Germinal center (tissue), 1 donor: ENCODE results near the gene ABHD4.
A peak's percentile ranks its signal among the peaks of the same experiment; 100 is the strongest.
"Not testable (repeated sequence)": the region's sequence is repeated elsewhere in the genome, so short reads cannot be mapped to it uniquely, and the experiment has no call there.

Experiments used
- DNase-seq: peaks from one replicate; pipeline ENCODE4 v3.0.0; 2012; ENCODE audit warnings: mixed read lengths, low spot score

ABHD4 gene

GRCh38 chr14:22589096-22589839, 8.8 kb upstream of the ABHD4 start, which contains the start of gene DAD1:
DAD1 (minus strand) TSS chr14:22589224; CDS start chr14:22589157, 67 bp downstream.
- peak; percentile 100 for DNase-seq

- no peak for DNase-seq
These were observed 4.9 kb upstream of the ABHD4 start for GRCh38 chr14:22593189-22593588.

- no peak for DNase-seq
These were observed 4.5 kb upstream of the ABHD4 start for GRCh38 chr14:22593601-22594000.

- DNase-seq: no peak
These were observed 3.9 kb upstream of the ABHD4 start for GRCh38 chr14:22594156-22594716.

DNA sequence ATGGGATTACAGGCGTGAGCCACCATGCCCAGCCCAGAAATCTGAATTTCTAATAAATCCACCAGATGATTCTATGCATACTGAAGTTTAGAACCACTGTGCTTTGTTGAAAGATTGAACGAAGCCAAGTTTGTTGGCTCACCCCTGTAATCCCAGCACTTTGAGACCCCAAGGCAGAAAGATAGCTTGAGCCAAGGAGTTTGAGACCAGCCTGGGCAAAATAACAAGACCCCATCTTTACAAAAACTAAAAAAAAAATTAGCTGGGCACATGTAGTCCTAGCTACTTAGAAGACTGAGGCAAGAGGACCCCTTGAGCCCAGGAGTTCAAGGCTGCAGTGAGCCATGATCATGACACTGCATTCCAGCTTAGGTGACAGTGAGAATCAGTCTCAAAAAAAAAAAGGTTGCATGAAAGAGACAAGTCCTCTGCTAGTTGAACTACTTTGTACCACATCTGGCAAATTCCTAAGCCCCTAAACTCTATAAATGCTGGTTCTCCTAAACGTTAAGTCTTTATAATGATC, 1.7 kb upstream of the ABHD4 start:
- DNase-seq: no peak

GRCh38 chr14:22597265-22597664, 835 bp upstream of the ABHD4 start:
- DNase-seq: no peak

DNA sequence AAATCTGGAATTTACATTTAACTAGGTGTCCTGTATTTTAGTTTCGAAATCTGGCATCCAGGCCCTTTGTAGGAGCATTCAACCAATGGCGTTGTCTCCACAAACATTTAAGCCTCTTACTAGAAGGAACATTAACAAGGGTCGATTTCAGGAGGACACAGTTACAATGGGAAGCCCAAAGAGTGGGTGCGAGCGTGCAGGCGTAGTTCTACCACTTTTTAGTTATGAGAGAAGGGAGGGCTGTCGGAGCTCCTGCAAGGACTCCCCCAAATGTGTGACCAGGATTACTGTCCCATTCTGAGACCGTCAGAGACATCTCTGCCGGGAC, 365 bp upstream of the ABHD4 start:
- DNase-seq: no peak

DNA sequence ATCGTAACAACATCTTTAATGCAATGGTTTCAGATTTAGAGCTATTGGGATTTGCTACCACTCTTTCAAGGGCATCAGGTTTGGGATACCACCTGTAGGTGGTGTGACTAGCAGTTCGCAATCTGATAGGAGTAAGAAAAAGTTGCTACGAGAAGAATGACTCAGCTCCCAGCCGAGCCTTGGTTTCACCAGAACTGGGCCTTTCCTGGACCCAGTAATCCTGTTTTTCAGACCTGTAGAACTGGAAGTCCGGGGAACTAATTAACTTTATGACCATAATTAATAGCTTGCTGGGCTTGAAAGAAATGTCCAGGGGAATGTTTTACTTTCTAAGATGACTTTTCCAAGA, 770 bp downstream of the ABHD4 start:
- DNase-seq: peak; percentile 27

DNA sequence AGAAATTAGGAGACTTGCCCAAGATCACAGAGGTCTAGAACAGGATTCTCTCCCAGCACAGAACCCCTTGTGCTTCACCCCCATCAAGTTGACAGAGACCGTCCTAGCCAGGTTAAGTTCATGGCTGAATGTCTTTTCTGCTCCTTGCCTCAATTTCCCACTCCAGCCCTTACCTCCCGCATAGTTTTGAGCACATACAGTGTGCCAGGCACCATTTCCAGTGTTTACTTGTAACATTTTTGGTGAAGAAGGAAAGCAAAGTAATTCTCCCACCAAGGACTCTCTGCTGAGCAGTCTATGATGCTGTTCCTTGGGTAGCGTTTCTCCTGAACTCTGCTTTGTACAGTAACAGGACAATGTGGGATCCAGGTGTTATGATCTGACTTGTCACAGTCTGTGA, 1.2 kb downstream of the ABHD4 start:
- DNase-seq: no peak

DNA sequence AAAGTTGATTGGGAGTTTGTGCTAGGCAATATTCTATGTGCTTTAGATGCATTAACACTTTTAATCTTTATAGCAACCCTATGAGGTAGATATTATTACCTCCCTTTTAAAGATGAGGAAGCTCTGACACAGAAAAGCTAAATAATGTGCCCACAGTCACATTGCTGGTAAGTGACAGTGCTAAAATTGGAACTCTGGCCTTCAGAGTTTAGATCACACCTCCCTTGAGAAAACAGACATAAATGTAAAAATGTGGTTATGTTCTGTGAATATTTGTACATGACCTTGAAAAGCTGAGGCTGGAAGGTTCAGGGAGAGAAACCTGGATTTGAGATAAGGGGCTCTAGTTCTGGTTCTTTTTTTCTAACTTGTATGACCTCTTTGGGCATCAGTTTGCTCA, 1.9 kb downstream of the ABHD4 start:
- DNase-seq: no peak

GRCh38 chr14:22601456-22601855, 3.4 kb downstream of the ABHD4 start:
- no peak for DNase-seq

DNA sequence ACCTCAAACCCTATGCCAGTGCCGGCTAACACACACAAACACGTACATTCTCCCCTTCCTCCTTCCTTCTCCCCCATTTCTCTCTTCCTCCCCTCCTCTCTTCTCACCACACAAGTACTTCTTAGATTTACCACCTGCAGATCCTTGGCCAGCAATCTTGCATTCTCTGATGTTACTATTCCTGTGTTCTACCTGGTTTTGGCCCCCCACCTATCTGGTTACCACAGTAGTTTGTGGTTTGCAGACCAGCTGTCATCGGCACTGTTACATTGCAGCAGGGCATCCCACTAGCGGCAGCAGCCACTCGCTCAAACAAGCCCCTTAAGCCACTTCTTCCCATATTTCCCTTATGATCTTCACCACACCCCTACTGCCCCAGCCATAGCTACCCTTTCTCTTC, 3.9 kb downstream of the ABHD4 start:
- no peak for DNase-seq

DNA sequence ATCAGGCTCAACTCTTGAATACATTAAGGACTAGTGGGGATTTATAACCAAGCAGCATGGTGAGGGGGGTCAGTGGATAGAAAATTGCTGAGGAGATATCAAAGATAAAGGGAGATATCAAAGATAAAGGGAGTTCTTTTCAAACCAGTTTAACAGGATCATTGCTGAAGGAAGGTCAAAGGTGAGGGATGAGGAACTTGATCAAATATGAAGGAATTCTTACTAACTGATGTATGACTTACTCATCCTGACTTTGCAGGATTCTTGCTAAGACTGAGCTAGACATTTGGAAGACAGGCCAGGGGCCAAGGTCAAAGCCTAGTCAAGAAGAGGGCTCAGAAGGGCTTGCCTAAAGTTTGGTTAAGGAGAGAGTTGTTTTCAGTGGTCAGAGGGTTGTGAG, 4.8 kb downstream of the ABHD4 start:
- no peak for DNase-seq

GRCh38 chr14:22606380-22606779, 8.3 kb downstream of the ABHD4 start:
- DNase-seq: no peak

GRCh38 chr14:22607291-22607690, 9.2 kb downstream of the ABHD4 start:
- no peak for DNase-seq

- no peak for DNase-seq
These were observed 12.8 kb downstream of the ABHD4 start for GRCh38 chr14:22610931-22611330.

DNA sequence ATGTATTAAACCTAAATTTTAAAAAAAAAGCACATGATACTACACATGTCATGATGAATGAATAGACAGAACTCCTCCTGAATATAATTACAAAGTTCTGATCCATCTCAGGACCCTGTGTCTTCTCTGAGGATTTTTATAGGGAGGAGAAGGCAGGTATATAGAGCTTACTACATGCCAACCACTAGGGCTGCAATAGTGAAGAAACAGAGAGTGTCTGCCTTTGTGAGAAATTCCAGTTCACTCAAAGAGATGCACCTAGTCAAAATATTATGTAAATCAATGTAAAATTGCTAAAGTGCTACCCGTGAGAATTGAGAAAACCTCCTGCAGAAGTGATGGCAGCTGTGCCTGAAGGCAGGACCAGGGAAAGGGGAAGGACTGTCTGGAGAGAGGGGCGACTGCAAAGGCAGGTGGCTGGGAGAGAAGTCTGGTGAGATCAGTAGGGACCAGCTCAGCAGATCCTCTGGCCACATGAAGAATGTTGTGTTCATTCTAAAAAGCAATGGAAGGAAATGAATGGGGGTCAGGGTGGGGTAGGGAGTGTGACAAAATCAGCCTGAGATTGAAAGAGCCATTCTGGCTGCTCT, 15.1 kb downstream of the ABHD4 start:
- no peak for DNase-seq

DNA sequence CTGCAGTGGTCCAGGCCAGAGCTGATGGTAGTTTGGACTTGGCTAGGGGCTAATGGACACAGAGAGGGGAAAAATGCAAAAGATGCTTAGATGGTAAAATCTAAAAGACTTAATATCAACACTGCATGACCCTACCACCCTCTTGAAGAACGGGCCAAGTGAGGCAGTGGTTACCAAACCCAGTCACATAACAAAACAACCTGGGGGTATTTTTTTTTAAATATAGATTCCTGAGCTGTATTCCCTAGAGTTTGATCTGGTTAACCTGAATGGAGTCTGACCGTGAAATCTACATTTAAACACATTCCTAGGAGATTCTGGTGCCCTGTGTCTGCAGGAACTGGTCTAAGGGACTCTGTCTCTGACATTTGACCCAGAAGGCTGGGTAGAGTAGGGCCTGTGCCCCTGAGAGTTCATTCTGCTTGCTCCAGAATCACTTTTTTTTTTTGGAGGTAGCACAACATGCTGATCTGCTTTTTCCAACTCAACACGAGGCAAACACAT, 15.7 kb downstream of the ABHD4 start:
- no peak for DNase-seq

DNA sequence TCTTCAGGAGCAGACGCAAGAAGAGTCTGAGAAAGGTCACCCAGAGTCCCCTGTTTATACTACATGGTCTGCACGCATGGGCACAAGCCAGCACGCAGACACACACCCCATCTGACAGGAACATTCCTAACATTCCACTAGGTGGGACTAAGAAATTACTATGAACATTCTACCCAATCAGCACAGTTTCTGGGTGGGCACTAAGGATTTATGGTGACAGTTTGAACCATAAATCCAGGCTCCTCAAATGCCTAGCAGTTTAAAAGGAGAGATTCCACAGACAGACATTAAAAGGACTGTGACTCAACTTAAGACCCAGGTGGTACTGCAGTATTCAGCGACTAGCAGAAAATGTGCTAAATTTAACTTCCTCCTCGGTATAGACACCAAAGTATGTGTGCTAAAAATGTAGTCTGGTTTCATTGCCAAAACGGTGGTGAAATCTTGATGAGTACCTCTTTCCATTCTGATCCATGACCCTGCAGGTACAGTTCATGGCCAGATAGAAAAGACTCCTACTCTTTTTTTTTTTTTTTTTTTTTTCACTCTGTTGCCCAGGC, 16.2 kb downstream of the ABHD4 start:
- no peak for DNase-seq

GRCh38 chr14:22615765-22616164, 17.7 kb downstream of the ABHD4 start:
- not testable (repeated sequence) for DNase-seq

DNA sequence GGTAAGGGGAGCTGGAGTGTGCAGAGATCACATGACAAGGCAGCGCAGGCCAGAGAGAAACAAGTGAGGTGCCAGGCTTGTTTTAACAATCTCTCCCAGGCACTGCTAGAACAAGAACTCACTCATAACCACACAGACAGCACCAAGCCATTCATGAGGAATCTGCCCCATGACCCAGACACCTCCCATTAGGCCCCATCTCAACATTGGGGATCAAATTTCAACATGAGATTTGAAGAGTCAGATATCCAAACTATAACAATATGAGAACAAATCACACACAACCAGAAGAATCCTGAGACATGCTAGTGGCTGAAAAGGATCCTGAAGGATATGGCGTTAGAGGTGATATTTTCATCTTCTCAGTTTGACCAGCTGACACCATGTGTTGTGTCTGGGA, 24.2 kb downstream of the ABHD4 start:
- DNase-seq: no peak

DNA sequence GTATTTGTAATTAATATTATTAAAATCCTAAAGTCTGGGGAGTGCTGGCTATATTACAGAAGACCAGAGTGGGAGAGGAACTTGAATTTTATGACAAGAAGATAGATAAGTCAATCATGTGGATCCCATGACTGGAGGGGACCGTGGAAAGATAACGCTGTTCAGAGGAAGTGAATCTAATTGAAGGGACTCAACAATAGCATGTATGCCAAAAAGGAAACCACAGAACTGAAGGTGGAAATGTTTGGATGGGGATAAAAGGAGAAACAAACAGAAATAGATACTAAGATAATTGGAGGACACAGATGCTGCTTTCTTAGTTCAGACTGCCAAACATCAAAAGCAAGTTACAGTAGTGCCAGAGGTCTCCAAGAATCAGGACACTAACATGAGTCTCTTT, 24.9 kb downstream of the ABHD4 start:
- DNase-seq: no peak

DNA sequence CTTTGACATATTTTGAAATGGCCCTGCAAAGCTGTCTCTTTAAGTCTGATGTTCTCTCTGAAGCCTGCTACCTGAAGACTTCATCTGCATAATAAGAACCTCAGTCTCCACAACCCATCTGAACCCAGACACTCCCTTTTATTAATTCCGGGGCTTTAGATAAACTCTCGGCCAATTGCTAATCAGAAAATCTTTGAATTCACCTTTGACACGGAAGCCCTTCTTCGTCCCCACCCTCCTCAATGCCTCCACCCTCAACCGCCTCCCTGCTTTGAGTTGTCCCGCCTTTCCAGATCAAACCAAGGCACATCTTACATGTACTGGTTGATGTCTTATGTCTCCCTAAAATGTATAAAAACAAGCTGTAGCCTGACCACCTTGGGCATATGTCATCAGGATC, 28.5 kb downstream of the ABHD4 start:
- no peak for DNase-seq
